ENCODE data around the gene LTBP4. TPM values are rescaled to one million over a fixed set of nuclear protein-coding genes. Genes with fewer than 3 reads are reported as not detected.
A peak's percentile ranks its signal among the peaks of the same experiment; 100 is the strongest.

LTBP4 gene
- total and polyA plus RNA-seq, 2 donors (not counting 3 experiments of a cell fraction or from before 2014, with no cell fraction given), result 25.9 to 38.0 TPM

- intact Hi-C loops (cut with micrococcal nuclease) (loop anchor here (1.0 kb wide), 1 partner anchor 29 kb away; no protein-coding TSS in a partner anchor), dilution Hi-C loops (cut with MboI; ENCODE audit: extremely low pct_ligation_motif_present, low sequenced_read_pairs) (no loop called here)
- FAIRE-seq (no peak), DNase-seq (ENCODE audit: low read depth, low spot score) (no peak)
- Histone ChIP-seq H3K36me3 (ENCODE audit: control insufficient read depth in 2 of 2, extremely low read depth in 1 of 2, insufficient read depth in 2 of 2, low read length in 2 of 2) (no peaks in the 10 kb centered on the region), H3K4me3 (replicated peaks in 1 of 3; ENCODE audit: insufficient read depth in 1 of 3, low read depth in 1 of 3, low read length in 3 of 3) (peak overlapping the region in 2 of 3 experiments; percentile 26 to 27), H4K20me1 (replicated peaks; ENCODE audit: control insufficient read depth, extremely low read depth, insufficient read depth, low read length) (no peaks in the 10 kb centered on the region), H2AFZ (ENCODE audit: low read depth, low read length) (peak overlapping the region; percentile 83), H3K9me1 (replicated peaks; ENCODE audit: control insufficient read depth, extremely low read depth, insufficient read depth, low read length) (no peaks in the 10 kb centered on the region), H3K27ac (ENCODE audit: insufficient read depth, low read depth, low read length) (no peak overlapping the region), H3K27me3 (ENCODE audit: control insufficient read depth in 2 of 2, insufficient read depth in 2 of 2, low read length in 2 of 2) (peaks cover 3 to 5% of the 10 kb centered on the region in 2 experiments), H3K9me3 (replicated peaks; ENCODE audit: control insufficient read depth, insufficient read depth, low read length) (no peaks in the 10 kb centered on the region), H3K4me2 (ENCODE audit: insufficient read depth, low read length) (peak overlapping the region; percentile 60), H3K9ac (replicated peaks; ENCODE audit: extremely low read depth, insufficient read depth, low read length) (no peak overlapping the region), H3K4me1 (ENCODE audit: control insufficient read depth, extremely low read depth, insufficient read depth, low read length) (peaks cover 45% of the 10 kb centered on the region), H3K79me2 (ENCODE audit: control insufficient read depth, insufficient read depth, low read length) (no peaks in the 10 kb centered on the region)
- ChIA-PET CTCF (interaction anchor here (0.9 to 11.0 kb wide), 3 partner anchors 13 to 41 kb away, joined by 3 to 126 read pairs (median 4); no protein-coding TSS in a partner anchor), POLR2A (no interaction called here)
- no TSS peak for BruUV-seq (replicated peaks)
- peak; percentile 47 for TF ChIP-seq POLR2A (IDR thresholded peaks at IDR 0.05; ENCODE audit: low read depth, low read length)
- no peak for TF ChIP-seq MYC (IDR thresholded peaks at IDR 0.05; ENCODE audit: low read depth, low read length)
- TF ChIP-seq CTCF (IDR thresholded peaks at IDR 0.05; ENCODE audit: extremely low read depth in 1 of 2, insufficient read depth in 1 of 2, low read depth in 1 of 2, low read length in 2 of 2), result peak; percentile 7 to 15
These were observed 4.2 kb downstream of the LTBP4 start for GRCh38 chr19:40605216-40605971.

Measured in endothelial cell of umbilical vein (primary cell).